Medulla oblongata (tissue), 1 donor: ENCODE results near the gene CPN1.
"Not testable (repeated sequence)": the region's sequence is repeated elsewhere in the genome, so short reads cannot be mapped to it uniquely, and the experiment has no call there.

ENCODE experiments used
- DNase-seq: peaks from one replicate; pipeline ENCODE4 v3.0.0-alpha.2; 2015; ENCODE audit errors: extremely low spot score

Gene CPN1

GRCh38 chr10:100024748-100025147 lies 56.9 kb downstream of the CPN1 start:
- DNase-seq = no peak

GRCh38 chr10:100022403-100022802 lies 59.3 kb downstream of the CPN1 start:
- no peak for DNase-seq

- DNase-seq = no peak
Measured at GRCh38 chr10:100021322-100021721, 60.3 kb downstream of the CPN1 start.

- no peak for DNase-seq
Measured at GRCh38 chr10:100020886-100021253, 60.8 kb downstream of the CPN1 start.

GRCh38 chr10:100020142-100020885 lies 61.4 kb downstream of the CPN1 start:
- no peak for DNase-seq

GRCh38 chr10:100019787-100020141 lies 61.9 kb downstream of the CPN1 start:
- DNase-seq = no peak

- no peak for DNase-seq
Measured at GRCh38 chr10:100014071-100014762, 67.5 kb downstream of the CPN1 start.

- no peak for DNase-seq
Measured at GRCh38 chr10:100013621-100014020, 68.0 kb downstream of the CPN1 start.

- not testable (repeated sequence) for DNase-seq
Measured at GRCh38 chr10:100011906-100012305, 69.8 kb downstream of the CPN1 start.

- peak; percentile 58 for DNase-seq
Measured at GRCh38 chr10:100009793-100010676, 71.6 kb downstream of the CPN1 start, which contains the start of gene DNMBP. TSS of gene DNMBP (minus strand) at chr10:100009947. CDS start at chr10:99972124, 37,823 bp downstream.

- peak; percentile 70 for DNase-seq
Measured at GRCh38 chr10:100009283-100009792, 72.3 kb downstream of the CPN1 start.

GRCh38 chr10:100008708-100009282 lies 72.9 kb downstream of the CPN1 start:
- DNase-seq = no peak

GRCh38 chr10:100008142-100008522 lies 73.5 kb downstream of the CPN1 start:
- DNase-seq = no peak

GRCh38 chr10:100007231-100008141 lies 74.2 kb downstream of the CPN1 start:
- DNase-seq = no peak

GRCh38 chr10:100006243-100006886 lies 75.3 kb downstream of the CPN1 start:
- DNase-seq = no peak

- DNase-seq = no peak
Measured at GRCh38 chr10:100004805-100005510, 76.7 kb downstream of the CPN1 start.

GRCh38 chr10:100000109-100000644 lies 81.5 kb downstream of the CPN1 start:
- DNase-seq = no peak

GRCh38 chr10:99999319-100000108 lies 82.2 kb downstream of the CPN1 start:
- no peak for DNase-seq
